Common myeloid progenitor, CD34-positive (primary cell): ENCODE results near the gene CXCL3.

Experiments
- CTCF ChIA-PET: fragments of 350-600 bp; sonication (Branson Sonifier 250); formaldehyde crosslinking; loops from one replicate; lab custom pipeline; 2021; ENCODE audit warnings: antibody characterized with exemption; lab: Charles Lee
- POLR2A ChIA-PET: fragments of 350-600 bp; sonication (Branson Sonifier 250); formaldehyde crosslinking; loops from one replicate; lab custom pipeline; 2021; ENCODE audit warnings: antibody characterized with exemption; lab: Charles Lee
- DNase-seq, 3 donors: peaks; one replicate each; pipeline versions ENCODE4 v3.0.0 to v3.0.0-alpha.2; 2013
- H3K27ac ChIP-seq, 2 experiments: 1 replicate in 1 of 2; 2 replicates in 1 of 2; pipeline ENCODE4 v1.7.0; 2013; ENCODE audit warnings: inconsistent platforms in 2 of 2, low read length in 2 of 2, mild to moderate bottlenecking in 2 of 2, low read depth in 1 of 2, moderate library complexity in 1 of 2; ENCODE audit not compliant: severe bottlenecking in 2 of 2, insufficient read depth in 1 of 2, poor library complexity in 1 of 2
- H3K27me3 ChIP-seq, 5 experiments: replicated peaks in 2 of 5; 1 replicate in 3 of 5; 2 replicates in 2 of 5; pipeline versions ENCODE4 v1.6.1 to v1.7.0; 2013; ENCODE audit warnings: low read length in 4 of 5, mild to moderate bottlenecking in 2 of 5, moderate library complexity in 2 of 5, inconsistent platforms in 1 of 5; ENCODE audit not compliant: insufficient read depth in 5 of 5, control insufficient read depth in 4 of 5
- H3K36me3 ChIP-seq, 4 experiments: 1 replicate in 2 of 4; 2 replicates in 2 of 4; pipeline versions ENCODE4 v1.6.1 to v1.7.0; 2013; ENCODE audit warnings: low read length in 3 of 4, control low read depth in 1 of 4, mild to moderate bottlenecking in 1 of 4; ENCODE audit not compliant: control insufficient read depth in 4 of 4, insufficient read depth in 4 of 4
- H3K4me1 ChIP-seq, 4 experiments: 1 replicate in 3 of 4; 2 replicates in 1 of 4; pipeline versions ENCODE4 v1.6.1 to v1.7.1; 2013; ENCODE audit warnings: low read length in 3 of 4, mild to moderate bottlenecking in 3 of 4, control low read depth in 1 of 4, inconsistent platforms in 1 of 4, moderate library complexity in 1 of 4; ENCODE audit not compliant: control insufficient read depth in 4 of 4, insufficient read depth in 4 of 4; ENCODE audit errors: control extremely low read depth in 1 of 4
- H3K4me3 ChIP-seq, 7 experiments: 1 replicate in 4 of 7; 2 replicates in 3 of 7; pipeline versions ENCODE4 v1.5.1 to v1.7.0; 2013; ENCODE audit warnings: mild to moderate bottlenecking in 7 of 7, low read length in 6 of 7, moderate library complexity in 6 of 7, inconsistent platforms in 2 of 7, low read depth in 2 of 7, control low read depth in 1 of 7; ENCODE audit not compliant: insufficient read depth in 4 of 7, control insufficient read depth in 1 of 7; ENCODE audit errors: extremely low read depth in 1 of 7
- H3K9me3 ChIP-seq, 5 experiments: 1 replicate in 4 of 5; 2 replicates in 1 of 5; pipeline versions ENCODE4 v1.6.1 to v1.7.1; 2013; ENCODE audit warnings: low read length in 4 of 5, mild to moderate bottlenecking in 2 of 5, inconsistent platforms in 1 of 5, low read depth in 1 of 5, moderate library complexity in 1 of 5; ENCODE audit not compliant: control insufficient read depth in 4 of 5, insufficient read depth in 2 of 5; ENCODE audit errors: control extremely low read depth in 1 of 5
- WGBS: methylation state at CpG from one replicate; pipeline ENCODE4 v1.1.5; 2013; ENCODE audit not compliant: insufficient coverage; 5-methylcytosine and 5-hydroxymethylcytosine counted together

Gene CXCL3

GRCh38 chr4:74045772-74046171 lies 7.3 kb upstream of the CXCL3 start:
- Histone ChIP-seq H3K4me3 (no peak overlapping the region), H3K36me3 (no peaks in the 10 kb centered on the region), H3K27ac (no peak overlapping the region), H3K4me1 (peaks cover 0 to 20% (median 7%) of the 10 kb centered on the region in 4 experiments), H3K9me3 (peaks cover 0 to 4% (median 0%) of the 10 kb centered on the region in 5 experiments), H3K27me3 (no peaks in the 10 kb centered on the region)
- ChIA-PET CTCF (interaction anchor here (1.2 kb wide), 1 partner anchor 10 kb away, joined by 3 read pairs; no protein-coding TSS in a partner anchor), POLR2A (no interaction called here)
- DNase-seq, result no peak
- WGBS, result no CpG with 5 or more reads among the region's 2 CpGs

GRCh38 chr4:74045247-74045646 lies 6.8 kb upstream of the CXCL3 start:
- no peak overlapping the region for H3K4me3 ChIP-seq
- H3K9me3 ChIP-seq, result peaks cover 0 to 4% (median 0%) of the 10 kb centered on the region in 5 experiments
- WGBS, result 86% methylated on average over 1 of the region's 3 CpGs
- ChIA-PET CTCF (no interaction called here), POLR2A (no interaction called here)
- no peak for DNase-seq
- H3K4me1 ChIP-seq, result peaks cover 0 to 20% (median 7%) of the 10 kb centered on the region in 4 experiments
- no peaks in the 10 kb centered on the region for H3K36me3 ChIP-seq
- no peaks in the 10 kb centered on the region for H3K27me3 ChIP-seq
- no peak overlapping the region for H3K27ac ChIP-seq

GRCh38 chr4:74044677-74045076 lies 6.2 kb upstream of the CXCL3 start:
- Histone ChIP-seq H3K4me1 (peaks cover 3 to 21% (median 9%) of the 10 kb centered on the region in 4 experiments), H3K36me3 (no peaks in the 10 kb centered on the region), H3K4me3 (no peak overlapping the region), H3K9me3 (peaks cover 0 to 4% (median 0%) of the 10 kb centered on the region in 5 experiments), H3K27ac (no peak overlapping the region), H3K27me3 (no peaks in the 10 kb centered on the region)
- CTCF ChIA-PET, result interaction anchor here (1.0 to 1.7 kb wide), 2 partner anchors 12 to 16 kb away, joined by 3 to 7 read pairs; no protein-coding TSS in a partner anchor
- WGBS, result 100% methylated on average over 3 of the region's 3 CpGs
- no peak for DNase-seq
- POLR2A ChIA-PET, result no interaction called here

- H3K27ac ChIP-seq, result no peak overlapping the region
- whole genome bisulfite sequencing, result 97% methylated on average over 2 of the region's 2 CpGs
- peak in 1 of 3 donors; percentile 25 for DNase-seq
- no peaks in the 10 kb centered on the region for H3K36me3 ChIP-seq
- H3K27me3 ChIP-seq, result no peaks in the 10 kb centered on the region
- ChIA-PET CTCF (interaction anchor here (0.8 to 3.4 kb wide), 5 partner anchors 11 to 55 kb away, joined by 3 to 18 read pairs (median 3); partner anchors contain the start of gene CXCL5), POLR2A (no interaction called here)
- H3K4me1 ChIP-seq, result peaks cover 11 to 38% (median 20%) of the 10 kb centered on the region in 4 experiments
- H3K4me3 ChIP-seq, result no peak overlapping the region
- H3K9me3 ChIP-seq, result peaks cover 0 to 4% (median 0%) of the 10 kb centered on the region in 5 experiments
These were observed 4.2 kb upstream of the CXCL3 start for GRCh38 chr4:74042681-74043080.

GRCh38 chr4:74041418-74041817 lies 2.9 kb upstream of the CXCL3 start:
- no peak for DNase-seq
- Histone ChIP-seq H3K4me1 (peaks cover 19 to 50% (median 32%) of the 10 kb centered on the region in 4 experiments), H3K27me3 (no peaks in the 10 kb centered on the region), H3K36me3 (no peaks in the 10 kb centered on the region), H3K4me3 (no peak overlapping the region), H3K9me3 (no peaks in the 10 kb centered on the region), H3K27ac (no peak overlapping the region)
- ChIA-PET CTCF (interaction anchor here (0.7 to 3.4 kb wide), 5 partner anchors 10 to 387 kb away, joined by 3 to 18 read pairs (median 4); partner anchors contain the start of gene CXCL5), POLR2A (no interaction called here)
- whole genome bisulfite sequencing, result no CpG with 5 or more reads among the region's 1 CpG

GRCh38 chr4:74039315-74039763 lies 850 bp upstream of the CXCL3 start:
- no peaks in the 10 kb centered on the region for H3K9me3 ChIP-seq
- ChIA-PET CTCF (interaction anchor here (0.9 to 4.0 kb wide), 18 partner anchors 9 to 377 kb away, joined by 3 to 63 read pairs (median 5); partner anchors contain the start of genes CXCL1 and CXCL2), POLR2A (no interaction called here)
- no peaks in the 10 kb centered on the region for H3K27me3 ChIP-seq
- H3K36me3 ChIP-seq, result no peaks in the 10 kb centered on the region
- peak overlapping the region in 6 of 7 experiments; percentile 78 to 96 (median 86) for H3K4me3 ChIP-seq
- no peak for DNase-seq
- WGBS, result 19% methylated on average over 3 of the region's 4 CpGs
- H3K27ac ChIP-seq, result peak overlapping the region; percentile 89 to 93
- peaks cover 19 to 49% (median 31%) of the 10 kb centered on the region in 4 experiments for H3K4me1 ChIP-seq

- peak overlapping the region; percentile 78 to 96 (median 88) for H3K4me3 ChIP-seq
- ChIA-PET CTCF (interaction anchor here (0.8 to 4.0 kb wide), 24 partner anchors 14 to 375 kb away, joined by 3 to 63 read pairs (median 5); partner anchors contain the start of genes CXCL1, CXCL2 and CXCL5), POLR2A (interaction anchor here (0.9 kb wide), 1 partner anchor 45 kb away, joined by 4 read pairs; no protein-coding TSS in a partner anchor)
- peak in 2 of 3 donors; percentile 41 to 62 for DNase-seq
- H3K36me3 ChIP-seq, result no peaks in the 10 kb centered on the region
- peaks cover 19 to 37% (median 27%) of the 10 kb centered on the region in 4 experiments for H3K4me1 ChIP-seq
- H3K9me3 ChIP-seq, result no peaks in the 10 kb centered on the region
- WGBS, result 0% methylated on average over 16 of the region's 17 CpGs
- H3K27ac ChIP-seq, result peak overlapping the region; percentile 46 to 93
- no peaks in the 10 kb centered on the region for H3K27me3 ChIP-seq
These were observed 434 bp downstream of the CXCL3 start for GRCh38 chr4:74038086-74038424.
